Chondrocyte (in vitro differentiated cells): ENCODE measurements around the gene PPM1H. TPM values are rescaled to one million over a fixed set of nuclear protein-coding genes. Genes with fewer than 3 reads are reported as not detected.

Experiments used
- DNase-seq: peaks from one replicate; pipeline ENCODE4 v3.0.0; 2021; ENCODE audit warnings: mixed read lengths, low spot score
- H3K27ac Mint-ChIP-seq: one replicate; pipeline ENCODE4 v1.8.0; 2021; ENCODE audit warnings: mild to moderate bottlenecking, moderate library complexity, mixed read lengths; ENCODE audit not compliant: unreplicated experiment
- H3K27me3 Mint-ChIP-seq: 2 replicates; pipeline ENCODE4 v1.8.0; 2021; ENCODE audit warnings: low read depth, mixed read lengths
- H3K36me3 Mint-ChIP-seq: 2 replicates; pipeline ENCODE4 v1.8.0; 2021; ENCODE audit warnings: low read depth, mixed read lengths
- H3K4me1 Mint-ChIP-seq: 2 replicates; pipeline ENCODE4 v1.8.0; 2021; ENCODE audit warnings: low read depth, mild to moderate bottlenecking, mixed read lengths
- H3K4me3 Mint-ChIP-seq: one replicate; pipeline ENCODE4 v1.8.0; 2021; ENCODE audit warnings: mild to moderate bottlenecking, moderate library complexity, mixed read lengths; ENCODE audit not compliant: unreplicated experiment
- H3K9me3 Mint-ChIP-seq: 2 replicates; pipeline ENCODE4 v1.8.0; 2021; ENCODE audit warnings: low read depth, mixed read lengths
- CTCF ChIP-seq: fragments of 200-600 bp; sonication (generic); IDR thresholded peaks from 2 replicates; pipeline ENCODE4 v1.5.0; 2021; ENCODE audit warnings: antibody characterized with exemption, mild to moderate bottlenecking, moderate library complexity
- total RNA-seq: library from RNA; stranded (reverse); gene quantifications from 3 replicates; pipeline ENCODE4 v1.2.1, GENCODE V29; 2021

Gene PPM1H
- total RNA-seq, 1 donor from 2014 or later, result 34.3 TPM

- Mint-ChIP-seq H3K4me3 (no peak overlapping the region), H3K27ac (peak overlapping the region; percentile 82), H3K27me3 (no peaks in the 10 kb centered on the region), H3K36me3 (peaks cover 15% of the 10 kb centered on the region), H3K9me3 (no peaks in the 10 kb centered on the region), H3K4me1 (peaks cover 28% of the 10 kb centered on the region)
- no peak for TF ChIP-seq CTCF
- DNase-seq, result no peak
These were observed 167.0 kb downstream of the PPM1H start for GRCh38 chr12:62767946-62768345.

- Mint-ChIP-seq H3K4me1 (peaks cover 26% of the 10 kb centered on the region), H3K9me3 (no peaks in the 10 kb centered on the region), H3K27me3 (no peaks in the 10 kb centered on the region), H3K27ac (peak overlapping the region; percentile 82), H3K36me3 (peaks cover 13% of the 10 kb centered on the region), H3K4me3 (no peak overlapping the region)
- no peak for DNase-seq
- no peak for TF ChIP-seq CTCF
These were observed 167.5 kb downstream of the PPM1H start for GRCh38 chr12:62767496-62767895.

- no peak for TF ChIP-seq CTCF
- H3K36me3 Mint-ChIP-seq, result peaks cover 12% of the 10 kb centered on the region
- no peak overlapping the region for H3K4me3 Mint-ChIP-seq
- peaks cover 30% of the 10 kb centered on the region for H3K4me1 Mint-ChIP-seq
- H3K27ac Mint-ChIP-seq, result no peak overlapping the region
- no peaks in the 10 kb centered on the region for H3K27me3 Mint-ChIP-seq
- no peaks in the 10 kb centered on the region for H3K9me3 Mint-ChIP-seq
- no peak for DNase-seq
These were observed 168.5 kb downstream of the PPM1H start for GRCh38 chr12:62766496-62766895.

- H3K4me1 Mint-ChIP-seq, result peaks cover 42% of the 10 kb centered on the region
- H3K4me3 Mint-ChIP-seq, result no peak overlapping the region
- no peak overlapping the region for H3K27ac Mint-ChIP-seq
These were observed 170.9 kb downstream of the PPM1H start for GRCh38 chr12:62763861-62764645.

GRCh38 chr12:62763312-62763711, 171.6 kb downstream of the PPM1H start:
- H3K27me3 Mint-ChIP-seq, result no peaks in the 10 kb centered on the region
- peaks cover 46% of the 10 kb centered on the region for H3K4me1 Mint-ChIP-seq
- peaks cover 14% of the 10 kb centered on the region for H3K36me3 Mint-ChIP-seq
- H3K9me3 Mint-ChIP-seq, result no peaks in the 10 kb centered on the region
- TF ChIP-seq CTCF, result no peak
- DNase-seq, result no peak
- no peak overlapping the region for H3K27ac Mint-ChIP-seq
- H3K4me3 Mint-ChIP-seq, result no peak overlapping the region

More at GRCh38 chr12:62763861-62764645, 170.9 kb downstream of the PPM1H start:
- DNase-seq, result no peak
- H3K27me3 Mint-ChIP-seq, result no peaks in the 10 kb centered on the region
- no peak for TF ChIP-seq CTCF
- H3K36me3 Mint-ChIP-seq, result peaks cover 14% of the 10 kb centered on the region
- no peaks in the 10 kb centered on the region for H3K9me3 Mint-ChIP-seq
